ENCODE measurements around the gene PROCA1. TPM values are rescaled to one million over a fixed set of nuclear protein-coding genes. Genes with fewer than 3 reads are reported as not detected.

PROCA1 gene
- total RNA-seq, 4 donors from 2014 or later: 2.0 to 8.5 (median 2.4) TPM; not detected in 1

DNA sequence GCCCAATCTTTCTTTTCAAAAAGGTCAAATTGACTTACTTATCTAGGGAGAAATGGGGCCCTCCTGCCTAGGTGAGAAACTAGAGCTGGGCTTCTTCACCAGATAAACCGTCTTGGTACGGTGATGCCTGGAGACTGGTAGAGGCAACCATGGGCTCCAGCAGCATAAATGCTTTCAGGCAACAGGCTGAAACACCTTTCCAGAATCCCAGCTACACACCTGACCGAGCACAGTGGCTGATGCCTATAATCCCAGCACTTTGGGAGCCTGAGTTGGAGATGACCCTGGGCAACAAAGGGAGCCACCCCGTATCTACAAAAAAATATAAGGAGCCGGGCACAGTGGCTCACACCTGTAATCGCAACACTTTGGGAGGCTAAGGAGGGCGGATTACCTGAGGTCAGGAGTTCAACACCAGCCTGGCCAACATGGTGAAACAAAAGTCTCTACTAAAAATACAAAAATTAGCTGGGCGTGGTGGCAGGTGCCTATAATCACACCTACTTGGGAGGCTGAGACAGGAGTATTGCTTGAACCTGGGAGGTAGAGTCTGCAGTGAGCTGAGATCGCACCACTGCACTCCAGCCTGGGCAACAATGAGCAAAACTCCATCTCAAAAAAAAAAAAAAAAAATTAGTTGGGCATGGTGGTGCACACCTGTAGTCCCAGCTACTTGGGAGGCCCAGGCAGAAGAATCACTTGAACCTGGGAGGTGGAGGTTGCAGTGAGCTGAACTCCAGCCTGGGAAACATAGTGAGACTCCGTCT, 40.1 kb upstream of the PROCA1 start:
- TF ChIP-seq, protein P1, sequence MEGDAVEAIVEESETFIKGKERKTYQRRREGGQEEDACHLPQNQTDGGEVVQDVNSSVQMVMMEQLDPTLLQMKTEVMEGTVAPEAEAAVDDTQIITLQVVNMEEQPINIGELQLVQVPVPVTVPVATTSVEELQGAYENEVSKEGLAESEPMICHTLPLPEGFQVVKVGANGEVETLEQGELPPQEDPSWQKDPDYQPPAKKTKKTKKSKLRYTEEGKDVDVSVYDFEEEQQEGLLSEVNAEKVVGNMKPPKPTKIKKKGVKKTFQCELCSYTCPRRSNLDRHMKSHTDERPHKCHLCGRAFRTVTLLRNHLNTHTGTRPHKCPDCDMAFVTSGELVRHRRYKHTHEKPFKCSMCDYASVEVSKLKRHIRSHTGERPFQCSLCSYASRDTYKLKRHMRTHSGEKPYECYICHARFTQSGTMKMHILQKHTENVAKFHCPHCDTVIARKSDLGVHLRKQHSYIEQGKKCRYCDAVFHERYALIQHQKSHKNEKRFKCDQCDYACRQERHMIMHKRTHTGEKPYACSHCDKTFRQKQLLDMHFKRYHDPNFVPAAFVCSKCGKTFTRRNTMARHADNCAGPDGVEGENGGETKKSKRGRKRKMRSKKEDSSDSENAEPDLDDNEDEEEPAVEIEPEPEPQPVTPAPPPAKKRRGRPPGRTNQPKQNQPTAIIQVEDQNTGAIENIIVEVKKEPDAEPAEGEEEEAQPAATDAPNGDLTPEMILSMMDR (IDR thresholded peaks at IDR 0.05; ENCODE audit: low read depth): no peak

DNA sequence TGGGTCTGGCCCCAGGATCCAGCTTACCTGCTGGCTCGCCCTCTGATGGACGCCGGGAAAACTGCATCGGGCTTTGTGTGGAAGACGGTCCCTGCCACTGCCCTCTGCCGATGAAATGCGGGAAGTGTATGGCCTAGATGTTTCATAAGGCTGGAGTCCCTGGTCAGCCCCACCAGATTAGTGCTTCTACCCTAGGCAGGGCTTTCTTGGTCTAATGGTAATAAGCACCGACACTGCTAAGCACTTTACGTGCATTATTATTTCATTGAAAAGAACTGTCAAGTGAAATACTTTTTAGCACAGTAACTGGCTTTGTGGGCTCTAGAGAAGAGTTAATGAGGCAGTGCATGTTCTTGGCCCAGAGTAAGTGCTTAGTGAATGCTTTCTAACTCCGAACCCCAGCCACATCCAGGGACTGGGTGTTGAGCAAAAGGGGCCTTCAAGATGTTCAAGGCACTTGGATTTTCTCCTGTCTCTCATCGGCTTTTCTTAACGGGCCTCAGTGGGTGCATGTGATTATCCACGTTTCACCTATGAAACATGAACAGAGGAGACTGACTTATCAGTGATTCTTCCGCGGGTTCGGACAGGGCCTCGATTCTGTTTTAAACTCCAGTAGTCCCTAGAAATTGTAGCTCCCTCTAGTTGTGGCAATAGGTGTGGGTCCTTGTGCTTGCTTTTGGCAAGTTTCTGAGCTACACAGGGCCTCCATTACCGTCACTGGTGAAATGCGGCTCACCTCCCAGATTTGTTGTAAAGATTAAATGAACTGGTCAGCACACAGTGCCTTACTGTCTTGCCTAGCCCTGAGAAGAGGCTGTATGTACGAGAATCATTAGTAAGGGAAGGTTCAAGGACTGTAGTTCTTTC, 38.7 kb upstream of the PROCA1 start:
- TF ChIP-seq, protein P1 (IDR thresholded peaks at IDR 0.05; ENCODE audit: low read depth): no peak

DNA sequence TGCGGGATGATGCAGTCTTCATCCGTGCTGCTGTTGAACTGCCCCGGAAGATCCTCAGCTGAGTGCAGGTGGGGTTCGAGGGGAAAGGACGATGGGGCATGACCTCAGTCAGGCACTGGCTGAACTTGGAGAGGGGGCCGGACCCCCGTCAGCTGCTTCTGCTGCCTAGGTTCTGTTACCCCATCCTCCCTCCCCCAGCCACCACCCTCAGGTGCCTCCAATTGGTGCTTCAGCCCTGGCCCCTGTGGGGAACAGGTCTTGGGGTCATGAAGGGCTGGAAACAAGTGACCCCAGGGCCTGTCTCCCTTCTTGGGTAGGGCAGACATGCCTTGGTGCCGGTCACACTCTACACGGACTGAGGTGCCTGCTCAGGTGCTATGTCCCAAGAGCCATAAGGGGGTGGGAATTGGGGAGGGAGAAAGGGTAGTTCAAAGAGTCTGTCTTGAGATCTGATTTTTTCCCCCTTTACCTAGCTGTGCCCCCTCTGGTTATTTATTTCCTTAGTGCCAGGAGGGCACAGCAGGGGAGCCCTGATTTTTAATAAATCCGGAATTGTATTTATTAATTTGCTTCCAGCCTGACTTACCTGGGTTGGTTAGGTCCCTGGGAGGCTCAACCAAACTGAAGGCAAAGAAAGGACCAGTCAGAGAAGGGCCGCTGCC, 38.0 kb upstream of the PROCA1 start:
- TF ChIP-seq, protein P1 (IDR thresholded peaks at IDR 0.05; ENCODE audit: low read depth): no peak

DNA sequence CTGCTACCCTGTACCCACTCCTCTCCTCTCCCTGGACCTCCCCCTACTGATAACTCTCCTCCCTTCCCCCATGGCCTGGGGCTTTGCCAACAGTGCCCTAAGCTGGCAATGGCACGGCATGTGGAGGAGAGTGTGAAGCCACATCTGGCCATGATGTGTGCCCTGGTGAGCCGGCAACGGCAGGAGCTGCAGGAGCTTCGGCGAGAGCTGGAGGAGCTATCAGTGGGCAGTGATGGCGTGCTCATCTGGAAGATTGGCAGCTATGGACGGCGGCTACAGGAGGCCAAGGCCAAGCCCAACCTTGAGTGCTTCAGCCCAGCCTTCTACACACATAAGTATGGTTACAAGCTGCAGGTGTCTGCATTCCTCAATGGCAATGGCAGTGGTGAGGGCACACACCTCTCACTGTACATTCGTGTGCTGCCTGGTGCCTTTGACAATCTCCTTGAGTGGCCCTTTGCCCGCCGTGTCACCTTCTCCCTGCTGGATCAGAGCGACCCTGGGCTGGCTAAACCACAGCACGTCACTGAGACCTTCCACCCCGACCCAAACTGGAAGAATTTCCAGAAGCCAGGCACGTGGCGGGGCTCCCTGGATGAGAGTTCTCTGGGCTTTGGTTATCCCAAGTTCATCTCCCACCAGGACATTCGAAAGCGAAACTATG, 37.3 kb upstream of the PROCA1 start:
- TF ChIP-seq, protein P1 (IDR thresholded peaks at IDR 0.05; ENCODE audit: low read depth): no peak

DNA sequence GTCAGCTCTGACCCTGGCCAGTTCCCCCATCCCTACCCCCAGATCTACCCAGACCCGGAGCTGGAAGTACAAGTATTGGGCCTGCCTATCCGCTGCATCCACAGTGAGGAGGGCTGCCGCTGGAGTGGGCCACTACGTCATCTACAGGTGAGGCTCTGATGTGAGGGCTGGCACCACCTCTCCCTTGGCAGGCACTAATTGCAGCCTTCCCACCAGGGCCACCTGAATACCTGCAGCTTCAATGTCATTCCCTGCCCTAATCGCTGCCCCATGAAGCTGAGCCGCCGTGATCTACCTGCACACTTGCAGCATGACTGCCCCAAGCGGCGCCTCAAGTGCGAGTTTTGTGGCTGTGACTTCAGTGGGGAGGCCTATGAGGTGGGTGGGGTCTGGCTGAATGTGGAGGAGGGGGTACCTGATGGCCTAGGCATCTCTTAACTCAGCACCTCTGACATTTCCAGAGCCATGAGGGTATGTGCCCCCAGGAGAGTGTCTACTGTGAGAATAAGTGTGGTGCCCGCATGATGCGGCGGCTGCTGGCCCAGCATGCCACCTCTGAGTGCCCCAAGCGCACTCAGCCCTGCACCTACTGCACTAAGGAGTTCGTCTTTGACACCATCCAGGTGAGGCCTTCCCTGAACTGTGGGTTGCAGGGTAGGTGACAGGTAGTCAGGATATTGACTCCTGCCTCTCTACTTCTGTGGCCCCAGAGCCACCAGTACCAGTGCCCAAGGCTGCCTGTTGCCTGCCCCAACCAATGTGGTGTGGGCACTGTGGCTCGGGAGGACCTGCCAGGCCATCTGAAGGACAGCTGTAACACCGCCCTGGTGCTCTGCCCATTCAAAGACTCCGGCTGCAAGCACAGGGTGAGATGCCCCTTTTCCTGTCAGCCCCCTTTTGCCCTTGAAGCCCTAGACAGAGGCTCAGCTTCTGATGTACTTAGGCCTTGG, 36.4 kb upstream of the PROCA1 start:
- TF ChIP-seq, protein P1 (IDR thresholded peaks at IDR 0.05; ENCODE audit: low read depth): no peak

DNA sequence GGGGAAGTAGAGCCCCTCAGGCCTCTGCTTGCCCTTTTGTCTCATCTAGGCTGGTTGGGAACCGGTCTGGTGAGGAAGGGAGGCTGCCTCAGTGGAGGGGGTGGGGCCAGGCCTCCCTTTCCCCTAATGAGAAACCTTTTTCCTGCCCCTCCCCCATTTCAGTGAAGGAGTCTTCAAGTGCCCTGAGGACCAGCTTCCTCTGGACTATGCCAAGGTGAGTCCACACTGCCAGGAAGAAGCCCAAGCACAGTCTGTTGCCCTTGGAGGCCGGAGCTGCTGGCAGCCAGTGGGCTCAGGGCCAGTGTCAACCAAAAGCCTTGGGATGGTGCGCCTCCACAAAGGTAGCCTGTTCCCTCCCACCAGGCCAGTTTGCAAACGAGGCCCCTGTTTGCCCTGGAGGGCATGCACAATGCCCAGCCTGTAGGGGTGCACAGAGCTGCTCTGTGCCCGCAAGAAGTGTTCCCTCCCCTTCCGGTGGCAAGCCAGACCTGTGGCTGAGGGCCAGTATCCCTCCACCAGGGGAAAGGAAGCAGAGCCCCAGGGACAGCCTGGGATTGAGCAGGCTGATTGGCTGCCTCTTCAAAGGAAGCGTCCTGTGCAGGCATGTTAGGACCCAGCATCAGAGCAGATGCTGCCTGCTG, 35.5 kb upstream of the PROCA1 start:
- TF ChIP-seq, protein P1 (IDR thresholded peaks at IDR 0.05; ENCODE audit: low read depth): no peak

All from subcutaneous adipose tissue (tissue), 4 donors.